GM23338 (cell line): ENCODE results near the gene MTHFD1L. TPM values are rescaled to one million over a fixed set of nuclear protein-coding genes. Genes with fewer than 3 reads are reported as not detected.

ENCODE experiments used
- CREB1 ChIP-seq: fragments of 250-450 bp; sonication (Bioruptor Pico); IDR thresholded peaks from 2 replicates; pipeline ENCODE4 v1.5.0; 2020; ENCODE audit warnings: low read depth, mild to moderate bottlenecking, moderate library complexity
- ETS1 ChIP-seq: IDR thresholded peaks from 2 replicates; pipeline ENCODE4 v1.6.1; 2016; ENCODE audit warnings: antibody characterized with exemption
- EZH2 ChIP-seq: fragments of 200-600 bp; sonication (generic); IDR thresholded peaks from one replicate; pipeline ENCODE4 v1.8.0; 2017; ENCODE audit warnings: antibody characterized with exemption, mild to moderate bottlenecking, low read depth; ENCODE audit not compliant: unreplicated experiment
- JUNB ChIP-seq: IDR thresholded peaks from one replicate; pipeline ENCODE4 v1.6.1; 2016; ENCODE audit warnings: antibody characterized with exemption; ENCODE audit not compliant: unreplicated experiment
- NANOG ChIP-seq: IDR thresholded peaks from 2 replicates; pipeline ENCODE4 v1.6.1; 2016; ENCODE audit warnings: antibody characterized with exemption, borderline replicate concordance
- REST ChIP-seq: IDR thresholded peaks from one replicate; pipeline ENCODE4 v1.6.1; 2018; ENCODE audit warnings: antibody characterized with exemption; ENCODE audit not compliant: unreplicated experiment
- STAT1 ChIP-seq: IDR thresholded peaks from one replicate; pipeline ENCODE4 v1.6.1; 2016; ENCODE audit warnings: antibody characterized with exemption; ENCODE audit not compliant: unreplicated experiment
- ZNF331 ChIP-seq: fragments of 250-450 bp; sonication (Bioruptor Pico); IDR thresholded peaks from 2 replicates; pipeline ENCODE4 v1.5.0; 2020; ENCODE audit warnings: low read depth, mild to moderate bottlenecking, moderate library complexity
- ZNF462 ChIP-seq: fragments of 250-450 bp; sonication (Bioruptor Pico); IDR thresholded peaks from 2 replicates; pipeline ENCODE4 v1.5.0; 2020; ENCODE audit warnings: mild to moderate bottlenecking, moderate library complexity
- polyA plus RNA-seq: library from polyadenylated mRNA; unstranded; fragments of >200 nt; fragmentation: Nextera tagmentation; extraction: Ambion mirVana; gene quantifications from 2 replicates; pipeline ENCODE4 v1.2.1, GENCODE V29; 2016
- total RNA-seq: library from RNA; depleted of rRNA; stranded (reverse); fragments of >200 nt; shearing (Covaris generic); gene quantifications from 2 replicates; pipeline ENCODE4 v1.2.3, GENCODE V29; 2014

Gene MTHFD1L
- total and polyA plus RNA-seq, 2 experiments from 2014 or later = 53.2 to 66.8 TPM

GRCh38 chr6:151089978-151090377, 224.5 kb downstream of the MTHFD1L start (continued):
- TF ChIP-seq ZNF462 (CRISPR knock-in tag) (no peak), CREB1 (CRISPR knock-in tag) (no peak), ETS1 (no peak), STAT1 (no peak), REST (no peak), JUNB (no peak), ZNF331 (no peak), EZH2 (no peak), NANOG (no peak)
